ENCODE measurements around the gene MINDY4.

DNA sequence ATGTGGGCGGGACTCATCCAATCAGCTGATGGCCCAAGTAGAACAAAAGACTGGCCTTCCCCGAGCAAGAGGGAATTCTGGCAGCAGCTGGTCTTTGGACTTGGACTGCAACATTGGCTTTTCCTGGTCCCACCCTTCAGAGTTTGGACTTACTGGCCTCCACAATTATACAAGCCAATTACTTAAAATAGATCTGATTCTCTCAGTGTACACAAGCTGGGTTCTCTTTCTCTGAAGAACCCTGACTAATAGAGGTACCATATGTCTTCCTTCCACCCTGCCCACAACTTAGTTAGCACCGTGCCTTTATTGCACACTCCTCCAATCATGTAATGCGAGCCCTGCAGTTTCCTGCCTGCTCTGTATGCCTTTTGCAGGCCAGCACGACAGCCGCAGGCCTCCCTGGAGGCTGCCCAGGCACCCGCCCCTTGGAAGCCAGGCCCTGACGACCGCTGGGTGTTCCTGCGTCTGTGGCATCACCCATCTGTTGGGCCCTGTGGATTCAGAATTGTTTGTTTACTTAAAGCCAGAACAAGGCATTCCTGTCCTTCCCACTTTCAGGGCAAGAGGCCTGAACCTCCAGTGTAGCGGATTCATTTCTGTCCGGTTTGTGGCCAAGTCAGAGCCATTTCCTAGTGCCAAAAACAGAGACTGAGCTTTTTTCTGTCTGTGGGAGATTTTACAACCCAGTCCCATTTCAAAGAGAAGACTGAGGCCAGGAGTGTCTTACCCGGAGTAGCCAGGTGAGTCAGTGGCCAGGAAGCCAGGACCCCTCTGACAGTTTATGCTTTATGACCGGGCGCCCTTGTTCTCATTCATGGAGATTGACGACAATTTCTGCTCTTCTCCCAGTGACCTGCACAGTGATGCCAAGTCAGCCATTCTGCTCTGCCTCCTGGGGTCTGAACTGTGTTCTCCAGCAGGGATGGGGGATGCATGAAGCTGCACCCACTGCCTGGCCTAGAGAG lies 20.2 kb upstream of the MINDY4 start:
- TF ChIP-seq, protein P1, sequence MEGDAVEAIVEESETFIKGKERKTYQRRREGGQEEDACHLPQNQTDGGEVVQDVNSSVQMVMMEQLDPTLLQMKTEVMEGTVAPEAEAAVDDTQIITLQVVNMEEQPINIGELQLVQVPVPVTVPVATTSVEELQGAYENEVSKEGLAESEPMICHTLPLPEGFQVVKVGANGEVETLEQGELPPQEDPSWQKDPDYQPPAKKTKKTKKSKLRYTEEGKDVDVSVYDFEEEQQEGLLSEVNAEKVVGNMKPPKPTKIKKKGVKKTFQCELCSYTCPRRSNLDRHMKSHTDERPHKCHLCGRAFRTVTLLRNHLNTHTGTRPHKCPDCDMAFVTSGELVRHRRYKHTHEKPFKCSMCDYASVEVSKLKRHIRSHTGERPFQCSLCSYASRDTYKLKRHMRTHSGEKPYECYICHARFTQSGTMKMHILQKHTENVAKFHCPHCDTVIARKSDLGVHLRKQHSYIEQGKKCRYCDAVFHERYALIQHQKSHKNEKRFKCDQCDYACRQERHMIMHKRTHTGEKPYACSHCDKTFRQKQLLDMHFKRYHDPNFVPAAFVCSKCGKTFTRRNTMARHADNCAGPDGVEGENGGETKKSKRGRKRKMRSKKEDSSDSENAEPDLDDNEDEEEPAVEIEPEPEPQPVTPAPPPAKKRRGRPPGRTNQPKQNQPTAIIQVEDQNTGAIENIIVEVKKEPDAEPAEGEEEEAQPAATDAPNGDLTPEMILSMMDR (IDR thresholded peaks at IDR 0.05): no peak
- TF ChIP-seq, protein P2, sequence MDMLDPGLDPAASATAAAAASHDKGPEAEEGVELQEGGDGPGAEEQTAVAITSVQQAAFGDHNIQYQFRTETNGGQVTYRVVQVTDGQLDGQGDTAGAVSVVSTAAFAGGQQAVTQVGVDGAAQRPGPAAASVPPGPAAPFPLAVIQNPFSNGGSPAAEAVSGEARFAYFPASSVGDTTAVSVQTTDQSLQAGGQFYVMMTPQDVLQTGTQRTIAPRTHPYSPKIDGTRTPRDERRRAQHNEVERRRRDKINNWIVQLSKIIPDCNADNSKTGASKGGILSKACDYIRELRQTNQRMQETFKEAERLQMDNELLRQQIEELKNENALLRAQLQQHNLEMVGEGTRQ (CRISPR knock-in tag; IDR thresholded peaks at IDR 0.05): no peak
- TF ChIP-seq, protein P3, sequence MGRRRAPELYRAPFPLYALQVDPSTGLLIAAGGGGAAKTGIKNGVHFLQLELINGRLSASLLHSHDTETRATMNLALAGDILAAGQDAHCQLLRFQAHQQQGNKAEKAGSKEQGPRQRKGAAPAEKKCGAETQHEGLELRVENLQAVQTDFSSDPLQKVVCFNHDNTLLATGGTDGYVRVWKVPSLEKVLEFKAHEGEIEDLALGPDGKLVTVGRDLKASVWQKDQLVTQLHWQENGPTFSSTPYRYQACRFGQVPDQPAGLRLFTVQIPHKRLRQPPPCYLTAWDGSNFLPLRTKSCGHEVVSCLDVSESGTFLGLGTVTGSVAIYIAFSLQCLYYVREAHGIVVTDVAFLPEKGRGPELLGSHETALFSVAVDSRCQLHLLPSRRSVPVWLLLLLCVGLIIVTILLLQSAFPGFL (CRISPR knock-in tag; IDR thresholded peaks at IDR 0.05; ENCODE audit: borderline replicate concordance): no peak
- TF ChIP-seq, protein P4, sequence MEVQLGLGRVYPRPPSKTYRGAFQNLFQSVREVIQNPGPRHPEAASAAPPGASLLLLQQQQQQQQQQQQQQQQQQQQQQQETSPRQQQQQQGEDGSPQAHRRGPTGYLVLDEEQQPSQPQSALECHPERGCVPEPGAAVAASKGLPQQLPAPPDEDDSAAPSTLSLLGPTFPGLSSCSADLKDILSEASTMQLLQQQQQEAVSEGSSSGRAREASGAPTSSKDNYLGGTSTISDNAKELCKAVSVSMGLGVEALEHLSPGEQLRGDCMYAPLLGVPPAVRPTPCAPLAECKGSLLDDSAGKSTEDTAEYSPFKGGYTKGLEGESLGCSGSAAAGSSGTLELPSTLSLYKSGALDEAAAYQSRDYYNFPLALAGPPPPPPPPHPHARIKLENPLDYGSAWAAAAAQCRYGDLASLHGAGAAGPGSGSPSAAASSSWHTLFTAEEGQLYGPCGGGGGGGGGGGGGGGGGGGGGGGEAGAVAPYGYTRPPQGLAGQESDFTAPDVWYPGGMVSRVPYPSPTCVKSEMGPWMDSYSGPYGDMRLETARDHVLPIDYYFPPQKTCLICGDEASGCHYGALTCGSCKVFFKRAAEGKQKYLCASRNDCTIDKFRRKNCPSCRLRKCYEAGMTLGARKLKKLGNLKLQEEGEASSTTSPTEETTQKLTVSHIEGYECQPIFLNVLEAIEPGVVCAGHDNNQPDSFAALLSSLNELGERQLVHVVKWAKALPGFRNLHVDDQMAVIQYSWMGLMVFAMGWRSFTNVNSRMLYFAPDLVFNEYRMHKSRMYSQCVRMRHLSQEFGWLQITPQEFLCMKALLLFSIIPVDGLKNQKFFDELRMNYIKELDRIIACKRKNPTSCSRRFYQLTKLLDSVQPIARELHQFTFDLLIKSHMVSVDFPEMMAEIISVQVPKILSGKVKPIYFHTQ (CRISPR knock-in tag; IDR thresholded peaks at IDR 0.05): no peak
- no peak for TF ChIP-seq SMAD3 (CRISPR knock-in tag; IDR thresholded peaks at IDR 0.05; ENCODE audit: borderline replicate concordance)
- no peak for TF ChIP-seq ARID4B (CRISPR knock-in tag; IDR thresholded peaks at IDR 0.05; ENCODE audit: borderline replicate concordance)
- no peak for TF ChIP-seq SP1 (CRISPR knock-in tag; conservative IDR thresholded peaks at IDR 0.05)
- no peak for TF ChIP-seq JUN (CRISPR knock-in tag; IDR thresholded peaks at IDR 0.05)
- no peak for TF ChIP-seq FOXP1 (CRISPR knock-in tag; IDR thresholded peaks at IDR 0.05; ENCODE audit: borderline replicate concordance)
- no peak for TF ChIP-seq NR2C2 (CRISPR knock-in tag; IDR thresholded peaks at IDR 0.05)
- TF ChIP-seq, protein P5, sequence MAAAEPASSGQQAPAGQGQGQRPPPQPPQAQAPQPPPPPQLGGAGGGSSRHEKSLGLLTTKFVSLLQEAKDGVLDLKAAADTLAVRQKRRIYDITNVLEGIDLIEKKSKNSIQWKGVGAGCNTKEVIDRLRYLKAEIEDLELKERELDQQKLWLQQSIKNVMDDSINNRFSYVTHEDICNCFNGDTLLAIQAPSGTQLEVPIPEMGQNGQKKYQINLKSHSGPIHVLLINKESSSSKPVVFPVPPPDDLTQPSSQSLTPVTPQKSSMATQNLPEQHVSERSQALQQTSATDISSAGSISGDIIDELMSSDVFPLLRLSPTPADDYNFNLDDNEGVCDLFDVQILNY (CRISPR knock-in tag; IDR thresholded peaks at IDR 0.05): no peak
- TF ChIP-seq, protein P6, sequence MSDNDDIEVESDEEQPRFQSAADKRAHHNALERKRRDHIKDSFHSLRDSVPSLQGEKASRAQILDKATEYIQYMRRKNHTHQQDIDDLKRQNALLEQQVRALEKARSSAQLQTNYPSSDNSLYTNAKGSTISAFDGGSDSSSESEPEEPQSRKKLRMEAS (CRISPR knock-in tag; IDR thresholded peaks at IDR 0.05): no peak

Data from WTC11 (cell line).